ENCODE results near the gene MTMR8. TPM values are rescaled to one million over a fixed set of nuclear protein-coding genes. Genes with fewer than 3 reads are reported as not detected.
"Not testable (repeated sequence)": the region's sequence is repeated elsewhere in the genome, so short reads cannot be mapped to it uniquely, and the experiment has no call there.

The MTMR8 gene
- total RNA-seq, 1 donor from 2014 or later, result 0.51 TPM

DNA sequence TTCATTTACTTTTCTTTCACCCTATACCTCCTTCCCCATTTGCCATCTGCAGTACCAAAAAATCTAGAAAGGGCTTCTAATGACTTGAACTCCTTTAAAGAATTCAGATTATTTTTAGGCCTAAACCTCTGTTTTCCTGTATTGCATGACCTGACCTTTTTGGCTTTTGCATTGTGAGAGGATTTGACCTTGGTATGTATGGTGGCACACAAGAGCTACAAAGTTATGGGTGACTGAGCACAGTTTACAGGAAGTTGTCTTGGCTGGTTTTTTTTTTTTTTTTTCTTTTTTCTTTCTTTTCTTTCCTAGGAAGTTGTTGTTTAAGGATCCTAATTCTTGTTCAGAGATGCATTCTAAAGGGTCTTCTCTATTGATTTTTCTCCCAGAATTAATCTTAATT is 32.0 kb upstream of the MTMR8 start:
- peaks cover 2% of the 10 kb centered on the region for H3K27me3 Mint-ChIP-seq (ENCODE audit: insufficient read depth, low read depth)
- H3K4me3 Mint-ChIP-seq, result no peak overlapping the region
- H3K36me3 Mint-ChIP-seq, result no peaks in the 10 kb centered on the region
- H3K9me3 Mint-ChIP-seq, result peaks cover 6% of the 10 kb centered on the region
- no peak overlapping the region for H3K27ac ChIP-seq
- no peak for DNase-seq (ENCODE audit: low spot score)
- no peaks in the 10 kb centered on the region for H3F3A ChIP-seq (ENCODE audit: low read depth)
- no peak overlapping the region for H2AFZ ChIP-seq (replicated peaks)
- peaks cover 18% of the 10 kb centered on the region for H3K9me3 ChIP-seq (ENCODE audit: low read depth)
- TF ChIP-seq EZH2 (IDR thresholded peaks at IDR 0.05) (no peak), EZH2phosphoT487 (IDR thresholded peaks at IDR 0.05) (no peak)
- TF ChIP-seq, protein P1, sequence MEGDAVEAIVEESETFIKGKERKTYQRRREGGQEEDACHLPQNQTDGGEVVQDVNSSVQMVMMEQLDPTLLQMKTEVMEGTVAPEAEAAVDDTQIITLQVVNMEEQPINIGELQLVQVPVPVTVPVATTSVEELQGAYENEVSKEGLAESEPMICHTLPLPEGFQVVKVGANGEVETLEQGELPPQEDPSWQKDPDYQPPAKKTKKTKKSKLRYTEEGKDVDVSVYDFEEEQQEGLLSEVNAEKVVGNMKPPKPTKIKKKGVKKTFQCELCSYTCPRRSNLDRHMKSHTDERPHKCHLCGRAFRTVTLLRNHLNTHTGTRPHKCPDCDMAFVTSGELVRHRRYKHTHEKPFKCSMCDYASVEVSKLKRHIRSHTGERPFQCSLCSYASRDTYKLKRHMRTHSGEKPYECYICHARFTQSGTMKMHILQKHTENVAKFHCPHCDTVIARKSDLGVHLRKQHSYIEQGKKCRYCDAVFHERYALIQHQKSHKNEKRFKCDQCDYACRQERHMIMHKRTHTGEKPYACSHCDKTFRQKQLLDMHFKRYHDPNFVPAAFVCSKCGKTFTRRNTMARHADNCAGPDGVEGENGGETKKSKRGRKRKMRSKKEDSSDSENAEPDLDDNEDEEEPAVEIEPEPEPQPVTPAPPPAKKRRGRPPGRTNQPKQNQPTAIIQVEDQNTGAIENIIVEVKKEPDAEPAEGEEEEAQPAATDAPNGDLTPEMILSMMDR (IDR thresholded peaks at IDR 0.05), result no peak
- H3K4me1 ChIP-seq, result no peaks in the 10 kb centered on the region
- H3K4me2 ChIP-seq, result no peak overlapping the region
- no peaks in the 10 kb centered on the region for H3K79me2 ChIP-seq (ENCODE audit: low read depth)
- H4K20me1 ChIP-seq (ENCODE audit: low read depth), result no peaks in the 10 kb centered on the region
- H3K27ac Mint-ChIP-seq, result peak overlapping the region; percentile 78
- H3K4me1 Mint-ChIP-seq, result peaks cover 42% of the 10 kb centered on the region
- no peak overlapping the region for H3K9ac ChIP-seq
- no peak overlapping the region for H3K4me3 ChIP-seq
- H3K36me3 ChIP-seq, result no peaks in the 10 kb centered on the region
- H3K27me3 ChIP-seq, result no peaks in the 10 kb centered on the region

DNA sequence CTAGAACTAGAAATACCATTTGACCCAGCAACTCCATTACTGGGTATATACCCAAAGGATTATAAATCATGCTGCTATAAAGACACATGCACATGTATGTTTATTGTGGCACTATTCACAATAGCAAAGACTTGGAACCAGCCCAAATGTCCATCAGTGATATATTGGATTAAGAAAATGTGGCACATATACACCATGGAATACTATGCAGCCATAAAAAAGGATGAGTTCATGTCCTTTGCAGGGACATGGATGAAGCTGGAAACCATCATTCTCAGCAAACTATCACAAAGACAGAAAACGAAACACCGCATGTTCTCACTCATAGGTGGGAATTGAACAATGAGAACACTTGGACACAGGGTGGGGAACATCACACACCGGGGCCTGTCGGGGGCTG is 14.5 kb upstream of the MTMR8 start:
- not testable (repeated sequence) for H3K36me3 ChIP-seq; H3K36me3 Mint-ChIP-seq; H3K27me3 Mint-ChIP-seq (ENCODE audit: insufficient read depth, low read depth); H3K79me2 ChIP-seq (ENCODE audit: low read depth); DNase-seq (ENCODE audit: low spot score); H3F3A ChIP-seq (ENCODE audit: low read depth); H3K27me3 ChIP-seq; H3K9me3 ChIP-seq (ENCODE audit: low read depth); H3K4me3 Mint-ChIP-seq; H3K9ac ChIP-seq; H3K4me1 ChIP-seq; H3K4me2 ChIP-seq; H3K4me1 Mint-ChIP-seq; H3K27ac ChIP-seq; H3K4me3 ChIP-seq; H2AFZ ChIP-seq (replicated peaks); H4K20me1 ChIP-seq (ENCODE audit: low read depth); H3K27ac Mint-ChIP-seq
- H3K9me3 Mint-ChIP-seq, result peaks cover 21% of the 10 kb centered on the region

DNA sequence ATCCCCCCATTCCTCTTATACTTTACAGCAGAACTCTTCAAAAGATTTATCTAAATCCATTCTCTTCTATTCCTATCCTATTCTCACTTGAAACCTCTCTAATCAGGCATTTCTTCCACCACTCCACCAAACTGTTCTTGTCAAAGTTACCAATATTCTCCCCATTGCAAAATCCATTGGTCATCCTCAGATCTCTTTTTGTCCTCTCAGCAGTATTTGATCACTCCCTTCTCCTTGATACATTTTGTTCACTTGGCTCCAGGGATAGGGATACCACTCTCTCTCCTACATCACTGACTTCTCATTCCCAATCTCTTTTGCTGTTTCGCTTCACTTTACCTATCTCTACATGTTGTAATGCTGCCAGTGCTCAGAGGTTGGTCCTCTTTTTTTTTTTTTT is 2.8 kb upstream of the MTMR8 start:
- H3K4me1 ChIP-seq, result no peaks in the 10 kb centered on the region
- Mint-ChIP-seq H3K4me1 (peaks cover 7% of the 10 kb centered on the region), H3K9me3 (peaks cover 19% of the 10 kb centered on the region), H3K4me3 (no peak overlapping the region), H3K36me3 (no peaks in the 10 kb centered on the region), H3K27ac (no peak overlapping the region), H3K27me3 (ENCODE audit: insufficient read depth, low read depth) (peaks cover 5% of the 10 kb centered on the region)
- H3K79me2 ChIP-seq (ENCODE audit: low read depth), result no peaks in the 10 kb centered on the region
- no peak overlapping the region for H3K27ac ChIP-seq
- no peaks in the 10 kb centered on the region for H3K36me3 ChIP-seq
- peaks cover 7% of the 10 kb centered on the region for H3K27me3 ChIP-seq
- no peak for DNase-seq (ENCODE audit: low spot score)
- no peak overlapping the region for H2AFZ ChIP-seq (replicated peaks)
- no peaks in the 10 kb centered on the region for H3F3A ChIP-seq (ENCODE audit: low read depth)
- H3K9ac ChIP-seq, result no peak overlapping the region
- TF ChIP-seq, protein P1 (IDR thresholded peaks at IDR 0.05), result no peak
- TF ChIP-seq EZH2 (IDR thresholded peaks at IDR 0.05) (no peak), EZH2phosphoT487 (IDR thresholded peaks at IDR 0.05) (no peak)
- H4K20me1 ChIP-seq (ENCODE audit: low read depth), result no peaks in the 10 kb centered on the region
- no peak overlapping the region for H3K4me3 ChIP-seq
- H3K9me3 ChIP-seq (ENCODE audit: low read depth), result no peaks in the 10 kb centered on the region
- H3K4me2 ChIP-seq, result no peak overlapping the region

DNA sequence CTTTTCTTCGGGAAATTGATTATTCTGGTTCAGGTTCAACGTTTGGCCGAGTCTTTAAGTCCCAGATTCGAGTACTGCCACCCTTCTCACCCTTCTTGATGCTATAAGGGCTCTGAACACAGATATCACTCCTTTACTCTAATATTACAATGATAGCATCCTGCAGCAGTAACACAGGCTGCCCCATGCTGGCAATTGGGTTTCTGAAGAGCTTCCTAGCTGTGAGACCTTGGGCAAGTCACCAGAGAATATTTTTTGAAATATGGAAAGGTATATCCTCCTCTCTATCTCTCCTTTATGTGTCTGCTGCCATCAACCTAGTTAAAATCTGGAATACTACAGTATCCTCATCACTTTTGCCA is 297 bp upstream of the MTMR8 start:
- Histone ChIP-seq H3K79me2 (ENCODE audit: low read depth) (no peaks in the 10 kb centered on the region), H3K36me3 (no peaks in the 10 kb centered on the region), H3K27ac (no peak overlapping the region), H3K27me3 (peaks cover 7% of the 10 kb centered on the region), H3K4me1 (no peaks in the 10 kb centered on the region), H3K9ac (no peak overlapping the region), H3F3A (ENCODE audit: low read depth) (no peaks in the 10 kb centered on the region), H4K20me1 (ENCODE audit: low read depth) (no peaks in the 10 kb centered on the region), H2AFZ (replicated peaks) (peak overlapping the region; percentile 85), H3K4me3 (peak overlapping the region; percentile 44), H3K4me2 (peak overlapping the region; percentile 78), H3K9me3 (ENCODE audit: low read depth) (no peaks in the 10 kb centered on the region)
- H3K4me3 Mint-ChIP-seq, result peak overlapping the region; percentile 91
- H3K27ac Mint-ChIP-seq, result no peak overlapping the region
- peaks cover 21% of the 10 kb centered on the region for H3K9me3 Mint-ChIP-seq
- TF ChIP-seq EZH2 (IDR thresholded peaks at IDR 0.05), result no peak
- no peak for TF ChIP-seq EZH2phosphoT487 (IDR thresholded peaks at IDR 0.05)
- TF ChIP-seq, protein P1 (IDR thresholded peaks at IDR 0.05), result no peak
- DNase-seq (ENCODE audit: low spot score), result no peak
- peaks cover 5% of the 10 kb centered on the region for H3K27me3 Mint-ChIP-seq (ENCODE audit: insufficient read depth, low read depth)
- H3K4me1 Mint-ChIP-seq, result peaks cover 7% of the 10 kb centered on the region
- no peaks in the 10 kb centered on the region for H3K36me3 Mint-ChIP-seq

Measured in neural progenitor cell (in vitro differentiated cells).